CD14-positive monocyte (primary cell): Measurements from ENCODE around the gene C1RL. TPM values are rescaled to one million over a fixed set of nuclear protein-coding genes. Genes with fewer than 3 reads are reported as not detected.

Experiments
- DNase-seq, 3 donors: peaks; one replicate each; pipeline ENCODE4 v3.0.0-alpha.2; 2011 to 2022
- H2AFZ ChIP-seq: 2 replicates; pipeline ENCODE4 v1.6.0; 2012; ENCODE audit warnings: mild to moderate bottlenecking, low read depth, low read length, inconsistent platforms; ENCODE audit not compliant: insufficient read depth, poor library complexity, severe bottlenecking
- H3K27ac ChIP-seq, 2 donors: 1 replicate in 1 of 2; 2 replicates in 1 of 2; pipeline ENCODE4 v1.5.1; 2012 to 2013; ENCODE audit warnings: low read length in 2 of 2, control low read depth in 1 of 2, inconsistent platforms in 1 of 2, low read depth in 1 of 2, mild to moderate bottlenecking in 1 of 2
- H3K27me3 ChIP-seq, 2 donors: one replicate each; pipeline versions ENCODE4 v1.6.0 to v1.6.1; 2011 to 2013; ENCODE audit warnings: low read length in 2 of 2; ENCODE audit not compliant: control insufficient read depth in 2 of 2, insufficient read depth in 2 of 2
- H3K36me3 ChIP-seq, 2 donors: replicated peaks in 1 of 2; 1 replicate in 1 of 2; 2 replicates in 1 of 2; pipeline versions ENCODE4 v1.5.1 to v1.6.1; 2012 to 2013; ENCODE audit warnings: low read length in 2 of 2, control low read depth in 1 of 2, inconsistent platforms in 1 of 2, mild to moderate bottlenecking in 1 of 2; ENCODE audit not compliant: insufficient read depth in 2 of 2, control insufficient read depth in 1 of 2
- H3K4me1 ChIP-seq, 2 donors: 1 replicate in 1 of 2; 2 replicates in 1 of 2; pipeline versions ENCODE4 v1.5.1 to v1.6.1; 2012 to 2013; ENCODE audit warnings: low read length in 2 of 2, control low read depth in 1 of 2, inconsistent platforms in 1 of 2, mild to moderate bottlenecking in 1 of 2, moderate library complexity in 1 of 2; ENCODE audit not compliant: insufficient read depth in 2 of 2, control insufficient read depth in 1 of 2
- H3K4me2 ChIP-seq: replicated peaks from 2 replicates; pipeline ENCODE3; 2012; ENCODE audit warnings: low read length, moderate library complexity, mild to moderate bottlenecking; ENCODE audit not compliant: poor library complexity, severe bottlenecking; ENCODE audit errors: extremely low read depth
- H3K4me3 ChIP-seq, 3 experiments: fragments of 200-600 bp in 1 of 3; sonication (generic) in 1 of 3; replicated peaks in 1 of 3; 1 replicate in 2 of 3; 2 replicates in 1 of 3; pipeline ENCODE4 v1.5.1; 2011 to 2013; ENCODE audit warnings: low read length in 3 of 3, mild to moderate bottlenecking in 3 of 3, control low read depth in 2 of 3, low read depth in 2 of 3, inconsistent platforms in 1 of 3, moderate library complexity in 1 of 3
- H3K79me2 ChIP-seq: 2 replicates; pipeline ENCODE4 v1.6.0; 2012; ENCODE audit warnings: mild to moderate bottlenecking, control low read depth, inconsistent platforms, low read length, moderate library complexity; ENCODE audit not compliant: insufficient read depth
- H3K9ac ChIP-seq: 2 replicates; pipeline ENCODE4 v1.6.0; 2017; ENCODE audit warnings: low read length, mild to moderate bottlenecking; ENCODE audit not compliant: insufficient read depth, poor library complexity, severe bottlenecking
- H3K9me3 ChIP-seq, 2 donors: replicated peaks in 1 of 2; 1 replicate in 1 of 2; 2 replicates in 1 of 2; pipeline versions ENCODE4 v1.5.1 to v1.6.1; 2012 to 2013; ENCODE audit warnings: low read length in 2 of 2, control low read depth in 1 of 2; ENCODE audit not compliant: control insufficient read depth in 1 of 2, insufficient read depth in 1 of 2
- H4K20me1 ChIP-seq: 2 replicates; pipeline ENCODE4 v1.6.0; 2012; ENCODE audit warnings: mild to moderate bottlenecking, low read length, control low read depth, moderate library complexity; ENCODE audit not compliant: insufficient read depth
- H3K27ac Mint-ChIP-seq, 7 donors: one replicate each; pipeline ENCODE4 v1.8.0; 2020; ENCODE audit warnings: mild to moderate bottlenecking in 7 of 7, mixed read lengths in 7 of 7, moderate library complexity in 6 of 7, inconsistent platforms in 2 of 7
- H3K27me3 Mint-ChIP-seq, 3 donors: one replicate each; pipeline ENCODE4 v1.8.0; 2021 to 2022; ENCODE audit warnings: low read depth in 3 of 3, mild to moderate bottlenecking in 3 of 3, mixed read lengths in 3 of 3, moderate library complexity in 3 of 3, inconsistent platforms in 1 of 3
- H3K36me3 Mint-ChIP-seq, 2 donors: one replicate each; pipeline ENCODE4 v1.8.0; 2020; ENCODE audit warnings: mixed read lengths in 2 of 2, inconsistent platforms in 1 of 2, mild to moderate bottlenecking in 1 of 2
- H3K4me1 Mint-ChIP-seq: one replicate; pipeline ENCODE4 v1.8.0; 2020; ENCODE audit warnings: mild to moderate bottlenecking, mixed read lengths
- H3K4me3 Mint-ChIP-seq, 2 donors: one replicate each; pipeline ENCODE4 v1.8.0; 2020; ENCODE audit warnings: mild to moderate bottlenecking in 2 of 2, mixed read lengths in 2 of 2, moderate library complexity in 1 of 2
- H3K9me3 Mint-ChIP-seq, 7 donors: one replicate each; pipeline ENCODE4 v1.8.0; 2020 to 2022; ENCODE audit warnings: mixed read lengths in 7 of 7, mild to moderate bottlenecking in 6 of 7, moderate library complexity in 6 of 7, inconsistent platforms in 2 of 7
- CTCF ChIP-seq: fragments of 200-600 bp; IDR thresholded peaks from one replicate; pipeline ENCODE4 v1.8.0; 2022; ENCODE audit warnings: antibody characterized with exemption, mild to moderate bottlenecking
- WGBS: methylation state at CpG from one replicate; pipeline ENCODE4 v1.1.5; 2013; ENCODE audit warnings: missing lambda C conversion rate; ENCODE audit not compliant: insufficient coverage; 5-methylcytosine and 5-hydroxymethylcytosine counted together
- intact Hi-C, 2 donors: fragments of 100-400 bp; cut with micrococcal nuclease; formaldehyde crosslinking; loops; one replicate each; pipeline versions ENCODE4 v1.15.0 to v1.15.1; 2023
- polyA plus RNA-seq, 3 donors: library from polyadenylated mRNA; depleted of rRNA in 1 of 3; unstranded in 2 of 3; stranded (reverse) in 1 of 3; fragments of 300-500 nt in 2 of 3; fragments of >200 nt in 1 of 3; fragmentation: Illumina TruSeq in 2 of 3; gene quantifications; 1 replicate in 2 of 3; 2 replicates in 1 of 3; pipeline ENCODE4 v1.2.3, GENCODE V29; 2012 to 2021

Gene C1RL
- polyA plus RNA-seq, 3 donors = 4.8 to 27.9 (median 5.6) TPM

DNA sequence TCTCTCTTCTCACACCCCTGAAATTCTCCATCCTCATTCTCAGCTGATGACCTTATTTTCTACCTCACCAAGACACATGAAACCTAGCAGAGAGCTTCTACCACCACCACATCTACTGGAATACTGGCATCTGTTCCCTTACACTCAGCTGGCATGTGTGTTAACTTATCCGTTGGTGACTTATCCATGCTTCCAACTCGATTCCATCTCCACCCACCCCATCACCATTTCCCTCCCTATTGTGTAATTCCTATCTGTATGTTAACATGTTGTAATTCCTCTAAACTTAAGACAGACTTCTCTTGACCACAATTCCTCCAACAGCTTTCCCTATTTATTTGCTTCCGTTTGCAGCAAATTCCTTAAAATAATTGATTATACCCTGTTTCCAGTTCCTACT lies 33.1 kb downstream of the C1RL start:
- Histone ChIP-seq H3K4me3 (no peak overlapping the region), H3K27me3 (no peaks in the 10 kb centered on the region), H2AFZ (no peak overlapping the region), H3K79me2 (no peaks in the 10 kb centered on the region), H4K20me1 (no peaks in the 10 kb centered on the region), H3K9me3 (no peaks in the 10 kb centered on the region), H3K36me3 (no peaks in the 10 kb centered on the region), H3K4me2 (no peak overlapping the region), H3K9ac (no peak overlapping the region), H3K27ac (no peak overlapping the region), H3K4me1 (no peaks in the 10 kb centered on the region)
- intact Hi-C loops = no loop called here
- H3K9me3 Mint-ChIP-seq = no peaks in the 10 kb centered on the region
- DNase-seq = no peak
- H3K36me3 Mint-ChIP-seq = no peaks in the 10 kb centered on the region
- H3K4me3 Mint-ChIP-seq = no peak overlapping the region
- H3K4me1 Mint-ChIP-seq = no peaks in the 10 kb centered on the region
- H3K27me3 Mint-ChIP-seq = peaks cover 0 to 8% (median 3%) of the 10 kb centered on the region in 3 donors
- H3K27ac Mint-ChIP-seq = no peak overlapping the region
- no peak for TF ChIP-seq CTCF
- 79% methylated on average over 1 of the region's 3 CpGs for WGBS

GRCh38 chr12:7075518-7075917 lies 33.5 kb downstream of the C1RL start:
- WGBS = 51% methylated on average over 2 of the region's 3 CpGs
- no peak for TF ChIP-seq CTCF
- Mint-ChIP-seq H3K27me3 (peaks cover 0 to 8% (median 3%) of the 10 kb centered on the region in 3 donors), H3K4me3 (no peak overlapping the region), H3K36me3 (no peaks in the 10 kb centered on the region), H3K9me3 (no peaks in the 10 kb centered on the region), H3K4me1 (no peaks in the 10 kb centered on the region), H3K27ac (no peak overlapping the region)
- no peaks in the 10 kb centered on the region for H3K27me3 ChIP-seq
- no peaks in the 10 kb centered on the region for H3K4me1 ChIP-seq
- no peak overlapping the region for H3K4me2 ChIP-seq
- no peaks in the 10 kb centered on the region for H3K9me3 ChIP-seq
- no peak overlapping the region for H3K9ac ChIP-seq
- intact Hi-C loops = no loop called here
- no peaks in the 10 kb centered on the region for H3K79me2 ChIP-seq
- H3K27ac ChIP-seq = no peak overlapping the region
- H4K20me1 ChIP-seq = no peaks in the 10 kb centered on the region
- H3K4me3 ChIP-seq = no peak overlapping the region
- H2AFZ ChIP-seq = no peak overlapping the region
- H3K36me3 ChIP-seq = no peaks in the 10 kb centered on the region
- no peak for DNase-seq
